HCT116 (cell line): Measurements from ENCODE around the gene KMT2E. TPM values are rescaled to one million over a fixed set of nuclear protein-coding genes. Genes with fewer than 3 reads are reported as not detected.

Source experiments
- ATAC-seq: fragments of 200-7000 bp; cut with Tn5 transposase; 2 replicates; pipeline ENCODE4 v1.9.1; 2020; ENCODE audit warnings: mild to moderate bottlenecking, moderate library complexity
- BruUV-seq: library from RNA; stranded (reverse); fragments of 400-500 nt; replicated peaks from 2 replicates; lab custom pipeline; 2021; lab: Mats Ljungman, UMichigan
- CTCF ChIA-PET: fragments of 300-600 bp; sonication (Branson Sonifier 250); formaldehyde crosslinking; loops from one replicate; lab custom pipeline; 2021; ENCODE audit warnings: antibody characterized with exemption; lab: Charles Lee
- POLR2A ChIA-PET: fragments of 300-600, 350-600 bp; sonication (Branson Sonifier 250); formaldehyde crosslinking; loops from one replicate; lab custom pipeline; 2021; ENCODE audit warnings: antibody characterized with exemption; lab: Charles Lee
- RAD21 ChIA-PET, 2 experiments: fragments of 300-600 bp; sonication (Branson Sonifier 250); formaldehyde crosslinking; loops; one replicate each; lab custom pipeline; 2023; ENCODE audit warnings: low total read pairs in 2 of 2; ENCODE audit not compliant: uncharacterized antibody in 2 of 2, unreplicated experiment in 2 of 2, low non-redundant PET in 1 of 2; lab: Charles Lee
- DNase-seq: peaks from one replicate; pipeline ENCODE4 v3.0.0-alpha.2; 2010; ENCODE audit warnings: low read depth, low spot score
- H2AFZ ChIP-seq: fragments of 200-600 bp; shearing (Covaris generic), sonication (generic); 2 replicates; pipeline ENCODE4 v1.6.1; 2017; ENCODE audit warnings: low read depth, mixed run types, mixed read lengths, antibody characterized with exemption, low read length; ENCODE audit not compliant: poor library complexity, severe bottlenecking
- H3K27ac ChIP-seq: 2 replicates; pipeline ENCODE4 v1.5.1; 2012; ENCODE audit warnings: low read depth, low read length
- H3K27me3 ChIP-seq: fragments of 200-600 bp; sonication (generic); 2 replicates; pipeline ENCODE4 v1.6.1; 2016; ENCODE audit warnings: mixed run types, low read length, mixed read lengths; ENCODE audit not compliant: insufficient read depth
- H3K36me3 ChIP-seq, 2 experiments: fragments of 200-500 bp in 1 of 2; fragments of 200-600 bp in 1 of 2; sonication (Bioruptor generic) in 1 of 2; sonication (generic) in 1 of 2; 2 replicates each; pipeline versions ENCODE4 v1.5.1 to v1.6.1; 2014 to 2016; ENCODE audit warnings: low read length in 2 of 2, inconsistent platforms in 1 of 2, mixed read lengths in 1 of 2, mixed run types in 1 of 2; ENCODE audit not compliant: insufficient read depth in 2 of 2, control insufficient read depth in 1 of 2
- H3K4me1 ChIP-seq, 2 experiments: fragments of 200-600 bp in 1 of 2; sonication (generic) in 1 of 2; 2 replicates each; pipeline versions ENCODE4 v1.5.1 to v1.6.1; 2012 to 2017; ENCODE audit warnings: low read length in 2 of 2, inconsistent platforms in 1 of 2, mild to moderate bottlenecking in 1 of 2, mixed read lengths in 1 of 2, mixed run types in 1 of 2, moderate library complexity in 1 of 2; ENCODE audit not compliant: insufficient read depth in 2 of 2, control insufficient read depth in 1 of 2
- H3K4me2 ChIP-seq: fragments of 200-600 bp; sonication (generic); 2 replicates; pipeline ENCODE4 v1.6.1; 2017; ENCODE audit warnings: mixed run types, low read length, mixed read lengths
- H3K4me3 ChIP-seq, 2 experiments: fragments of 200-600 bp in 1 of 2; sonication (generic) in 1 of 2; replicated peaks in 1 of 2; 2 replicates each; pipeline ENCODE4 v1.5.1; 2011 to 2016; ENCODE audit warnings: low read length in 2 of 2, control low read depth in 1 of 2, low read depth in 1 of 2, mild to moderate bottlenecking in 1 of 2, mixed read lengths in 1 of 2, mixed run types in 1 of 2
- H3K79me2 ChIP-seq: fragments of 200-600 bp; sonication (generic); 2 replicates; pipeline ENCODE4 v1.6.1; 2017; ENCODE audit warnings: mild to moderate bottlenecking, mixed run types, low read length, moderate library complexity, mixed read lengths; ENCODE audit not compliant: insufficient read depth
- H3K9ac ChIP-seq: fragments of 200-600 bp; sonication (generic); 2 replicates; pipeline ENCODE4 v1.6.1; 2016; ENCODE audit warnings: low read length, mixed read lengths
- H3K9me2 ChIP-seq: fragments of 200-600 bp; sonication (generic), shearing (Covaris generic); 2 replicates; pipeline ENCODE4 v1.6.1; 2017; ENCODE audit warnings: mixed run types, mild to moderate bottlenecking, moderate library complexity; ENCODE audit not compliant: insufficient read depth
- H3K9me3 ChIP-seq, 2 experiments: fragments of 200-500 bp in 1 of 2; fragments of 200-600 bp in 1 of 2; sonication (Bioruptor generic) in 1 of 2; sonication (generic) in 1 of 2; 2 replicates each; pipeline ENCODE4 v1.6.1; 2014 to 2017; ENCODE audit warnings: low read length in 2 of 2, mixed read lengths in 2 of 2, inconsistent platforms in 1 of 2, low read depth in 1 of 2, mild to moderate bottlenecking in 1 of 2, mixed run types in 1 of 2, moderate library complexity in 1 of 2; ENCODE audit not compliant: control insufficient read depth in 1 of 2, insufficient read depth in 1 of 2
- H4K20me1 ChIP-seq: fragments of 200-600 bp; sonication (generic), shearing (Covaris generic); 2 replicates; pipeline ENCODE4 v1.6.1; 2017; ENCODE audit warnings: mixed run types, mild to moderate bottlenecking, moderate library complexity; ENCODE audit not compliant: insufficient read depth
- CBX3 ChIP-seq: IDR thresholded peaks from 2 replicates; pipeline ENCODE4 v1.6.1; 2012; ENCODE audit warnings: low read depth
- EGR1 ChIP-seq: IDR thresholded peaks from 2 replicates; pipeline ENCODE4 v1.6.1; 2012; ENCODE audit warnings: low read depth
- ELF1 ChIP-seq: IDR thresholded peaks from 2 replicates; pipeline ENCODE4 v1.6.1; 2012; ENCODE audit warnings: low read depth, borderline replicate concordance
- EZH2 ChIP-seq: fragments of 200-600 bp; sonication (generic); IDR thresholded peaks from 2 replicates; pipeline ENCODE4 v1.6.1; 2017; ENCODE audit warnings: antibody characterized with exemption, mixed run types
- EZH2phosphoT487 ChIP-seq: fragments of 200-600 bp; IDR thresholded peaks from 2 replicates; pipeline ENCODE4 v1.6.1; 2018; ENCODE audit warnings: antibody characterized with exemption, borderline replicate concordance
- FOSL1 ChIP-seq: IDR thresholded peaks from 2 replicates; pipeline ENCODE4 v1.6.1; 2012; ENCODE audit warnings: low read depth
- POLR2AphosphoS5 ChIP-seq: IDR thresholded peaks from 2 replicates; pipeline ENCODE4 v1.6.1; 2011; ENCODE audit warnings: mild to moderate bottlenecking, low read depth, low read length, moderate library complexity
- RAD21 ChIP-seq: IDR thresholded peaks from 2 replicates; pipeline ENCODE4 v1.6.1; 2012; ENCODE audit warnings: low read depth, mild to moderate bottlenecking
- SP1 ChIP-seq: IDR thresholded peaks from 2 replicates; pipeline ENCODE4 v1.6.1; 2012; ENCODE audit warnings: low read depth
- TCF7L2 ChIP-seq: IDR thresholded peaks from 2 replicates; pipeline ENCODE4 v1.7.0; 2011; ENCODE audit warnings: borderline replicate concordance, inconsistent platforms; ENCODE audit not compliant: insufficient read depth, insufficient read length; ENCODE audit errors: extremely low read depth
- YY1 ChIP-seq: IDR thresholded peaks from 2 replicates; pipeline ENCODE4 v1.6.1; 2011; ENCODE audit warnings: low read length, low read depth, moderate library complexity, mild to moderate bottlenecking; ENCODE audit not compliant: insufficient replicate concordance; ENCODE audit errors: extremely low read depth
- ZFX ChIP-seq: fragments of 450-650 bp; IDR thresholded peaks from 2 replicates; pipeline ENCODE4 v1.6.1; 2017
- ZNF274 ChIP-seq: fragments of 200-500 bp; sonication (Bioruptor generic); IDR thresholded peaks from 2 replicates; pipeline ENCODE4 v1.6.1; 2014; ENCODE audit warnings: mild to moderate bottlenecking, low read depth, low read length, inconsistent platforms
- intact Hi-C: fragments of 100-400 bp; cut with micrococcal nuclease; formaldehyde crosslinking; loops from 2 replicates; pipeline ENCODE4 v1.10.0; 2022
- total RNA-seq: library from RNA; stranded (reverse); gene quantifications from one replicate; pipeline ENCODE4 v1.2.1, GENCODE V29; 2021; ENCODE audit not compliant: unreplicated experiment
- TF ChIP-seq, protein P1 (sequence below): IDR thresholded peaks from 2 replicates; pipeline ENCODE4 v1.6.1; 2012
- TF ChIP-seq, protein P2 (sequence below), 3 experiments: fragments of 200-600 bp in 1 of 3; sonication (generic) in 1 of 3; IDR thresholded peaks in 2 of 3; conservative IDR thresholded peaks in 1 of 3; 2 replicates each; pipeline ENCODE4 v1.5.1; 2012 to 2017; ENCODE audit warnings: low read depth in 2 of 3, low read length in 2 of 3, antibody characterized with exemption in 1 of 3, borderline replicate concordance in 1 of 3, control low read depth in 1 of 3, mild to moderate bottlenecking in 1 of 3, mixed read lengths in 1 of 3, mixed run types in 1 of 3, moderate library complexity in 1 of 3; ENCODE audit not compliant: insufficient read depth in 1 of 3
- TF ChIP-seq, protein P3 (sequence below): IDR thresholded peaks from 2 replicates; pipeline ENCODE4 v1.6.1; 2012; ENCODE audit warnings: low read depth

Gene KMT2E
- total RNA-seq, 1 experiment from 2014 or later = 39.8 TPM

DNA sequence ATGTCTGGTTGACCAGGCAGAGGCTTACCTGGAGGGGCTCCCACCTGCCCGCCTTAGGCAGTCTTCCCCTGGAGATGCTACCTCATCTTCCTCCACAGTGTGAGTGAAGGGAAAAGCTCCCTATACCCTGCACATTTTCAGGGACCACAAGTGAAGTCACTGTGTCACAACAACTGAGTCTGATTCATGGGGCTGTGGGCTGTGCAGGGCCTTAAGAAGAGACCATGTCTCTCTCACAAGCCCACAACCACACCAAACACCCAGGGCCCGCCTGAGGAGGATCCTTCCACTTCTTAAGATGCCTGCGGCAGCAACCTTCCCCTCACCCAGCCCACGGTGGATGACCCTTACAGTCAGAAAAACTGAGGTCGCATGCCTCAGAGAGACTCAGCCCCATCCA lies 118.3 kb downstream of the KMT2E start (continued):
- TF ChIP-seq FOSL1 (no peak), EZH2phosphoT487 (no peak), CBX3 (no peak)

DNA sequence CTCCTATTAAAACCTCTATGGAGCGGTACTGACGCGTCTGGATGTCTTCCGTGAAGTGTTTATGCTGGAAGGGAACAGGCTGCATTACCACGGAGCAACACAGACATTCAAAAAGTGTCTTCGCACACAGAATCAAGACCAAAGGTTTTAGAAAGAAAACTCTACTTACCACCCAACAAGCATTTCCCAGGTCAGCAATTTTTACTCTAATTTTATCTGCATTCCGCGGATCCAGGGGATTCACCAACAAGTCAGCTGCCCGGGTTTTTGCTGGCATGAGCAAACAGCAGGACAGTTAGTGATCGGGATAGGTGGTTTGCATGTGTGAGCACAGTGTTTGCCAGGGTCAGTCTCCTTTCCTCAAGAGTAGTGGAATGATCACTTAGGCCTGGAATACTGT lies 118.8 kb downstream of the KMT2E start:
- no peak overlapping the region for H2AFZ ChIP-seq
- peaks cover 0 to 11% of the 10 kb centered on the region in 2 experiments; a peak in 1 of 4 replicates for H3K4me1 ChIP-seq
- CTCF ChIA-PET = no interaction called here
- H3K9ac ChIP-seq = no peak overlapping the region
- H3K27me3 ChIP-seq = no peaks in the 10 kb centered on the region
- no peak overlapping the region for H3K4me2 ChIP-seq
- POLR2A ChIA-PET = no interaction called here
- intact Hi-C loops = no loop called here
- H3K9me3 ChIP-seq = no peaks in the 10 kb centered on the region
- RAD21 ChIA-PET = no interaction called here
- H4K20me1 ChIP-seq = no peaks in the 10 kb centered on the region
- no TSS peak for BruUV-seq
- TF ChIP-seq EGR1 = no peak
- no peak for TF ChIP-seq SP1
- TF ChIP-seq RAD21 = no peak
- TF ChIP-seq ZNF274 = no peak
- no peak for TF ChIP-seq YY1
- no peak for TF ChIP-seq ELF1
- TF ChIP-seq ZFX = no peak
- no peak for TF ChIP-seq TCF7L2
- TF ChIP-seq, protein P1, sequence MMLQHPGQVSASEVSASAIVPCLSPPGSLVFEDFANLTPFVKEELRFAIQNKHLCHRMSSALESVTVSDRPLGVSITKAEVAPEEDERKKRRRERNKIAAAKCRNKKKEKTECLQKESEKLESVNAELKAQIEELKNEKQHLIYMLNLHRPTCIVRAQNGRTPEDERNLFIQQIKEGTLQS = no peak
- TF ChIP-seq, protein P2, sequence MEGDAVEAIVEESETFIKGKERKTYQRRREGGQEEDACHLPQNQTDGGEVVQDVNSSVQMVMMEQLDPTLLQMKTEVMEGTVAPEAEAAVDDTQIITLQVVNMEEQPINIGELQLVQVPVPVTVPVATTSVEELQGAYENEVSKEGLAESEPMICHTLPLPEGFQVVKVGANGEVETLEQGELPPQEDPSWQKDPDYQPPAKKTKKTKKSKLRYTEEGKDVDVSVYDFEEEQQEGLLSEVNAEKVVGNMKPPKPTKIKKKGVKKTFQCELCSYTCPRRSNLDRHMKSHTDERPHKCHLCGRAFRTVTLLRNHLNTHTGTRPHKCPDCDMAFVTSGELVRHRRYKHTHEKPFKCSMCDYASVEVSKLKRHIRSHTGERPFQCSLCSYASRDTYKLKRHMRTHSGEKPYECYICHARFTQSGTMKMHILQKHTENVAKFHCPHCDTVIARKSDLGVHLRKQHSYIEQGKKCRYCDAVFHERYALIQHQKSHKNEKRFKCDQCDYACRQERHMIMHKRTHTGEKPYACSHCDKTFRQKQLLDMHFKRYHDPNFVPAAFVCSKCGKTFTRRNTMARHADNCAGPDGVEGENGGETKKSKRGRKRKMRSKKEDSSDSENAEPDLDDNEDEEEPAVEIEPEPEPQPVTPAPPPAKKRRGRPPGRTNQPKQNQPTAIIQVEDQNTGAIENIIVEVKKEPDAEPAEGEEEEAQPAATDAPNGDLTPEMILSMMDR (IDR thresholded peaks at IDR 0.05 in 2 of 3, conservative IDR thresholded peaks at IDR 0.05 in 1 of 3; ENCODE audit: borderline replicate concordance in 1 of 3, insufficient read depth in 1 of 3, low read depth in 2 of 3, low read length in 2 of 3) = no peak
- TF ChIP-seq, protein P3, sequence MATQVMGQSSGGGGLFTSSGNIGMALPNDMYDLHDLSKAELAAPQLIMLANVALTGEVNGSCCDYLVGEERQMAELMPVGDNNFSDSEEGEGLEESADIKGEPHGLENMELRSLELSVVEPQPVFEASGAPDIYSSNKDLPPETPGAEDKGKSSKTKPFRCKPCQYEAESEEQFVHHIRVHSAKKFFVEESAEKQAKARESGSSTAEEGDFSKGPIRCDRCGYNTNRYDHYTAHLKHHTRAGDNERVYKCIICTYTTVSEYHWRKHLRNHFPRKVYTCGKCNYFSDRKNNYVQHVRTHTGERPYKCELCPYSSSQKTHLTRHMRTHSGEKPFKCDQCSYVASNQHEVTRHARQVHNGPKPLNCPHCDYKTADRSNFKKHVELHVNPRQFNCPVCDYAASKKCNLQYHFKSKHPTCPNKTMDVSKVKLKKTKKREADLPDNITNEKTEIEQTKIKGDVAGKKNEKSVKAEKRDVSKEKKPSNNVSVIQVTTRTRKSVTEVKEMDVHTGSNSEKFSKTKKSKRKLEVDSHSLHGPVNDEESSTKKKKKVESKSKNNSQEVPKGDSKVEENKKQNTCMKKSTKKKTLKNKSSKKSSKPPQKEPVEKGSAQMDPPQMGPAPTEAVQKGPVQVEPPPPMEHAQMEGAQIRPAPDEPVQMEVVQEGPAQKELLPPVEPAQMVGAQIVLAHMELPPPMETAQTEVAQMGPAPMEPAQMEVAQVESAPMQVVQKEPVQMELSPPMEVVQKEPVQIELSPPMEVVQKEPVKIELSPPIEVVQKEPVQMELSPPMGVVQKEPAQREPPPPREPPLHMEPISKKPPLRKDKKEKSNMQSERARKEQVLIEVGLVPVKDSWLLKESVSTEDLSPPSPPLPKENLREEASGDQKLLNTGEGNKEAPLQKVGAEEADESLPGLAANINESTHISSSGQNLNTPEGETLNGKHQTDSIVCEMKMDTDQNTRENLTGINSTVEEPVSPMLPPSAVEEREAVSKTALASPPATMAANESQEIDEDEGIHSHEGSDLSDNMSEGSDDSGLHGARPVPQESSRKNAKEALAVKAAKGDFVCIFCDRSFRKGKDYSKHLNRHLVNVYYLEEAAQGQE = no peak
- TF ChIP-seq POLR2AphosphoS5 = no peak
- no peak for TF ChIP-seq CBX3
- no peak for TF ChIP-seq FOSL1
- no peak for TF ChIP-seq EZH2
- TF ChIP-seq, all 23 proteins: peak for 0
- no peak overlapping the region for H3K4me3 ChIP-seq
- H3K9me2 ChIP-seq = no peaks in the 10 kb centered on the region
- no peak for ATAC-seq
- H3K27ac ChIP-seq = no peak overlapping the region
- H3K36me3 ChIP-seq = no peaks in the 10 kb centered on the region
- H3K79me2 ChIP-seq = peaks cover 8% of the 10 kb centered on the region; the same call in 1 of the 2 replicates
- no peak for DNase-seq
